C1 segment of cervical spinal cord (tissue), 14 donors: Measurements from ENCODE around the gene STRIP1.
A peak's percentile ranks its signal among the peaks of the same experiment; 100 is the strongest.

Source experiments
- DNase-seq, 14 donors: peaks; one replicate each; lab custom pipeline; 2025; lab: John Stamatoyannopoulos, UW

Gene STRIP1

DNA sequence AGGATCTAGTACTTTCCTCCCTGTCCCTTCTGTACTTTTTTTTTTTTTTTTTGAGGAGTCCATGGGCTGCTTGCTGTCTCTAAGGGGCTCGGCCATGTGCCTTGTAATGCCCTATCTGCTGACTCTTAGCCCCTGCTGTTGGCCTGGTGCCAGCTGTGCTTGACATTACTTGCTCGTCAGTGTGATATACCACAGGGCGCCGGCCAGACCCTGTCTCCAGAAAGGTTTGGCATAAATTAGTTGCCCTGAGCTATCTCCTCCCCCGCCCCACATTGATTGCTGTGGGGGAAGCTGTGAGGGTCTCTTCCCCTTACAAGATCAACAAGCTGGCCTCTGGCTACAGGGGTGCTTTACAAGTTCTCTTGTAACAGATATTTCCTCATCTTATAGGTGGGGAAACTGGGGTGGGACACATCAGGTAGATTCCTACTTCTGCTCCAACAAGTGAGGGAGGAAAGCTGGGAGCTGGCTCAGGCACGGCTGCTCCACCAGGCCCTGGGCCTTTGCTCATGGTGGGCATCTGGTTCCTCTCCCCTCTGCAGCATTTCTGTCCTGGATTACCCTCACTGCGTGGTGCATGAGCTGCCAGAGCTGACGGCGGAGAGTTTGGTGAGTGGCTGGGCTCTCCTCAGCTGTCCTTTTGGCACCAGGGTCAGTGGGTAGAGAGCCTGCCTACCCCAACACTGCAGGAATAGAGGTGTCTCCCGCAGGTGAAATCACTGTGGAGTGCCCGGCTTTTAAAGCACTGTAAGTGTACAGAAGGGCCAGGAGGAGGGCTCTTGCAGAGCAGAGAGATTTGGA, 15.6 kb downstream of the STRIP1 start:
- DNase-seq, result no peak

DNA sequence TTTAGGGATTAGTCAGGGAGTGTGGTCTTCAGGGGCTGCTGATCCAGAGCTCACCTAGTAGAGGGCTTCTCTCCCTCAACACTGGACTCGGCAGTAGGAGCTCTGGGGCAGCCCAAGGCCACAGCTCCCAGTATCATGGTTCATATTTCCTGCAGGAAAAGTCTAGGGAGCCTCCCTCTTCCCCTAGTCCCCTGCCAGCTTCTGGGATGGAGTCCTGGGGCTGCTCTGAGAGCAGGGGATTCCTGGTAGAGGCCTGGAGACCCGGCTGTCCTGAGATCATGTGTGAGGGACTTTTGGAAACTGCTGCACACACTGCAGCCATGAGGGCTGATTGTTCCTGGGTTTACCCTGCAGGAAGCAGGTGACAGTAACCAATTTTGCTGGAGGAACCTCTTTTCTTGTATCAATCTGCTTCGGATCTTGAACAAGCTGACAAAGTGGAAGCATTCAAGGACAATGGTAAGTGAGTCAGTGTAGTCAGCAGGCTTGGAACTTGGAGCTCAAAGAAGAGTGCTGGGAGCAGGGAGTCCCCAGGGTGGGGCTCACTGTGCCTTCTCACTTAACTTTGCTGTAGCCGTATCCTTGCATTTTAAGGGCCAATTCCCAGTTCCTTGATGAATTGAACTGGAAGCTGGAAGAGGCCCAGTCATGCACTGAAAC, 16.3 kb downstream of the STRIP1 start:
- no peak for DNase-seq

DNA sequence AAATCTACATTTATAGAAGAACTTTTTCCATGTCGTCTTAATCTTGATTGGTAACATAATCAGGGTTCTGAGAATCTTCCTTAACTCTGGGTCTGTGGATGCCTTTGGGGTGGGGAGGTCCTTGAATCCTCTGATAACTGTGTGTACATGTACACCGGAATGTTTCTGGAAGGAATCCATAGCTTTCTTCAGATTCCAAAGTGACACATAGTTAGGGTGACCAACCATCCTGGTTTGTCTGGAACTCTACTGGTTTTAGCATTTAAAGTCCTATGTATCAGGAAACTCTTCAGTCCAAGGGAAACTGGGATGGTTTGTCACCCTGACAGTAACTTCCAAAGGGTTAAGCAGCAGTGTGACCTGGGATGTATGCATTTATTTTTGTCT, 16.8 kb downstream of the STRIP1 start:
- DNase-seq, result no peak

DNA sequence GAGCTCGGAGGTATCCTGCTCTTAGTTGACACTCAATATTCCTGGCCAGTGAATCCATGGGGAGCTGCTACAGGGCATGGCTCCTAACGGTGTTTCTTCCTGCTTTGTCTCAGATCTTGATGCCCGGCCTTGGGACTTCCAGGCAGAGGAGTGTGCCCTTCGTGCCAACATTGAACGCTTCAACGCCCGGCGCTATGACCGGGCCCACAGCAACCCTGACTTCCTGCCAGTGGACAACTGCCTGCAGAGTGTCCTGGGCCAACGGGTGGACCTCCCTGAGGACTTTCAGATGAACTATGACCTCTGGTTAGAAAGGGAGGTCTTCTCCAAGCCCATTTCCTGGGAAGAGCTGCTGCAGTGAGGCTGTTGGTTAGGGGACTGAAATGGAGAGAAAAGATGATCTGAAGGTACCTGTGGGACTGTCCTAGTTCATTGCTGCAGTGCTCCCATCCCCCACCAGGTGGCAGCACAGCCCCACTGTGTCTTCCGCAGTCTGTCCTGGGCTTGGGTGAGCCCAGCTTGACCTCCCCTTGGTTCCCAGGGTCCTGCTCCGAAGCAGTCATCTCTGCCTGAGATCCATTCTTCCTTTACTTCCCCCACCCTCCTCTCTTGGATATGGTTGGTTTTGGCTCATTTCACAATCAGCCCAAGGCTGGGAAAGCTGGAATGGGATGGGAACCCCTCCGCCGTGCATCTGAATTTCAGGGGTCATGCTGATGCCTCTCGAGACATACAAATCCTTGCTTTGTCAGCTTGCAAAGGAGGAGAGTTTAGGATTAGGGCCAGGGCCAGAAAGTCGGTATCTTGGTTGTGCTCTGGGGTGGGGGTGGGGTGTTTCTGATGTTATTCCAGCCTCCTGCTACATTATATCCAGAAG, 19.4 kb downstream of the STRIP1 start:
- peak in 12 of 14 donors; percentile 13 to 69 (median 38) for DNase-seq

DNA sequence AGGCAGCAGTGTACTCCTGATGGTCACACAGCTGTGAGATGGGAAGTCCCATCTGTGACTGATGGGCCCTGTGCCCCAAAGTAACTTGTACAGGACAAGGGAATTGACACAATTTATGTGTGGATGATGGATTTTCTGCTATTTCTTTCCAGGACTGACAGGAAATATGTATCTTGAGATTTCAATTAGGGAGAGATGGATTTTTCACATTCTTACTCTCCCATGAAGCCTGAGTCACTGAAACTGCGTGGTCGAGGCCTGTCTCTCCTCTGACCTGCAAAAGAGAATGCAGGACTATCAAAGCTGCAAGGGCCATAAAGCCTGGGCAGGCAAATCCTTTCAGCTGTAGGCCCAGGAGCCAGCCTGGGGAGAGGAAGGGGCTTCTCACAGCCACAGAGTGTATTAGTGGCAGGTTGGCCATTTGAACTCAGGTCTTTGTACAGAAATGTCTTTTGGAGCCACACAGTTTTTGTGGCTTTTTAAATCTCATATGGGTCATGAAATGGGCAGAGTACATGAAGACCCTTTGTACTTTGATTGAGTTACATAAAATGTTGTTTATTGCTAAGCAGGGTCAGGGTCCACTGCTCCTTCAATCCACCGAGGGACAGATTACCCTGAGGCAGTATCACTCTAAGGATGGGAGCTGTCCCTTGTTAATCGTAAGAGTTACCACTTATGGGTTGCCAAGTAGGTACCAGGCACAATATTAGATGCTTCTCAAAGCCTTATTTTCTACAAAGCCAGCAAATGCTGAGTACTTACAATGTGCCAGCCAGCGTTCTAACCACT, 21.3 kb downstream of the STRIP1 start:
- DNase-seq, result no peak

DNA sequence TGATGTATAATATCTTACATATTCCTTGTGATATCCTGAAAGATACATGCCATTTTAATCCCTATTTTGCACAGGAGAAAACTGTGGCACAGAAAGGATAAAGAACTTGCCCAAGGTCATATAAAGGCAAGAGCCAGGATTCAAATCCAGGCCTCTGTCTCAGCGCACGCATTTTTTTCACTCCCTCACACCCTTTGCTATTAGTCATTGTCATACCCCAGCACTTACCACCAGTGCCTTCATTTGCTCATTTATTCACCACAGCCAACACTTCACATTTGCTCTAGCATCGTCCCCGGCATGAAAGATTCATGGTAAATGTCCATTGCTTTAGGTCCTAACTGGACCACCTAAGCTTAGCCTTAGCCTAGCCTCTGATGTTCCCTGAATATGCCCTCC, 21.9 kb downstream of the STRIP1 start:
- no peak for DNase-seq

DNA sequence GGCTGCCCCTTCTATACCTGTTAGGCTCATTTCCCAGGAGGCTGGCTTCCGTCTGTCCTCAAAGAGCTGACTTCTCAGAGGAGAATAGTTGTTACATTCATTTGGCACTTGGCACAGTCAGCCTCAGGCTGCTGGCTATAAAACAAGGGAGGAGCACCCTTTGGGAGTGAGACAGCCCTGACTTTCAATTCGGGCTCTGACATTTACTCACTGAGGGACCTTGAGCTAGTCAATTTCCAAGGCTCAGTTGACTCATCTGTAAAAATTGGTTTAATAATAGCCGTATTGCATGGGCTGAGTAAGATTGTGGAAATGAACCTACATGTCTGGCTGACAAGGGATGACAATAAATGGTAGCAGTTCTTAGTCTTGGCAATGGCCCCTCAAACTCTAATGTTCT, 22.4 kb downstream of the STRIP1 start:
- DNase-seq, result no peak

DNA sequence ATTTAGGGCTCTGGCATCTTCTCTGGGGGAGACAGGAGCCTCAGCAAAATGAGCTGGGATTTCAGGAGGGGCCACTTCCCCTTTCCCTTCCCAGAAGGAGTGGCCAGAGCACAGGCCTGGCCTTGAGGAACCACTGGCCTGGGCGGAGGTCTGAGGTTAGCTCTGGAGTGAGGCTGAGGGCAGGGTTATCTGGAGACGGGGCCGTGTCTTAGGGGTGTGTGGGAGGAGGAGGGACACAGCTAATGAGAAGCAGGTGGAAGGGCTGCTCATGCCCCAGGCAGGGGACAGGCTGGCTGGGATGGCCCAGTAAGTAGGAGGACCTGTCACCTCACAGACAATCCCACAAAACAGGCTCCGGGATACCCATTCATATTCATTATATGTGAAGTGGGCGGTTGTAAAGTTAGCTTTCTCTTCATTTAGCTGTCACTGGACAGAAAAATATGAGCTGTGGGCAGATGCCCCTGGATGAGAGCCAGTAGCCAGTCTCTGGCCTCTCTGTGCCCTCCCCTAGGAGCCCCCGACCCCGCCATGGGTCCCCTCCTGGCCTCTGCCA, 23.6 kb downstream of the STRIP1 start:
- no peak for DNase-seq

DNA sequence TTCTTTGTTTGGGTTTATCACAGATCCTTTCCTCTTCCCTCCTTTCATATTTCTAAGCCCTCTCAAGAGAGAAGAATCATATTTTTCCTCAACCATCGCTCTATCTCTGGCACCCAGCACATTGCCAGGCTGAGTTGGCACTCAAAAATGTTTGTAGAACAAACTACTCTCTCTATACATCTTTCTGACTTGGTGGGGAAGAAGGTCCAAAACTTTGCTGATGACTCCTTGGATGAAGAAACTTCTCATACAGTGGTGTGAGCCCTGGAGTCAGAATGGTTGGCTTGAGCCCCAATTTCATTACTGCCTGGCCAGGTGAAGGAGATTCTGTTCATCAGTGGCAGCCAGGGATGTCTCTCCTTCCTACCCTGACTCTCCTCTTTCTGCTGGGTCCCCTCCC, 24.2 kb downstream of the STRIP1 start:
- DNase-seq, result no peak

DNA sequence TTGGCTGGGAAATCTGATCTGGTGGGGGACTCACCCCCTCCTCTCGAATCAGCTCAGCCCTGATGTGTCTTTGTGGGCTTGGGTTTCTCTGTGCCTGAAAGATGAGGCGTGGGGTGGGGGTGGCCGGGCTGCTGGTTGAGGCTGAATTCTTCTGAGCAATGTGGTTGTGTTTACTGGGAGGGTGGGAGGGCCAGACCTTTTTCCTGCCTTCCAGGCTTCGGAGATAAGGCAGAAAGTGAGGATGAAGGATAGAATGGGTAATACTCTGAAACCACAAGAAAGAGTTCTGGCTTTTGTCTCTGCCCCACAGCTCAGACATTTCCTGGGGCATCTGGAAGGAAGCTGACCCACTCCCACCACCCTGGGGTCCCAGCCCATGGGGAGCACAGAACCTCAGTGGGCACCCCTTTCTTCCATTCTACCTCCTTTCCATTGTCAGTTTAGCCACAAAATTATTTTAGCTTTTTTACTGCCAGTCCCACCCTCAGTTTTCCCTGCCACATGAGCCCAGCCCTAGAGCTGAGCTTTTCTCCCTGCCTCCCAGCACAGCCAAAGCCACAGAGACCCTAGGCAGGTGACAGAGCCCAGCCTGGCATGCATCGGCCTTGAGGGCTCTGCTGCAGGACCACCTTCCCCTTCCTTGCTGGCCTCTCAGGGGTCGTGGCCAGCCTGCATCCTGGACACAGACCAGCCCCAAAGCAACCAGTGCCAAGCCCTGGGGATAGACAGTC, 24.9 kb downstream of the STRIP1 start:
- no peak for DNase-seq

DNA sequence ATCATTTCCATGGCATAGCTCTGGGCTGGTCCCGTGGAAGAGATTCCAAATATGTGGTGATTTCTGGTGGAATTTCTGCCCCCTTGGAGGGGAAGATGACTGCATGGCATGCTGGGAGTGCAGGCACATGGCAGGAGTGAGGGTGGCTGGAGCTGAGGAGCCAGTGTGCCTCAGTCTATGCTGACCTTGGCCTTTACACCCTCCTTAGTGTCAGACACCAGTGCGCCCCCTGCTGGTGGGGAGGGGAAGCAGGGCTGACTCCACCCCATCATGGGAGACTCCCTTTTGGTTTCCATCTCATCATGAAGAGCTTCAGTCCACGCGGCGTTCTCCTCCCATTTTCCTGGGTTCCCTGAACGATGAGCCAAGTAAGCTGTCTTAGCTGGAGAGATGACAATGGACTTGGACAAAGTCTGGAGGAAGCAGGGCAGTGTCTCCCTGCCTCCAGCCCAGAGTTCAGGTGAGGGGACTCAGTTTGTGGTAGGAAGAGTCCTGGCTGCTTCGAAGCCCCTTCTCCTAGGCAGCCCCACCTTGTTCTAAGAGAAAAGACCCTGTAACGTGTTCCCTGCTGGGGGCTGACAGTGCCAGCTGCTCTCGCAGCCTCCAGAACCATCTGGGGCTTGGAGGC, 25.7 kb downstream of the STRIP1 start:
- DNase-seq, result peak in 1 of 14 donors; percentile 13

DNA sequence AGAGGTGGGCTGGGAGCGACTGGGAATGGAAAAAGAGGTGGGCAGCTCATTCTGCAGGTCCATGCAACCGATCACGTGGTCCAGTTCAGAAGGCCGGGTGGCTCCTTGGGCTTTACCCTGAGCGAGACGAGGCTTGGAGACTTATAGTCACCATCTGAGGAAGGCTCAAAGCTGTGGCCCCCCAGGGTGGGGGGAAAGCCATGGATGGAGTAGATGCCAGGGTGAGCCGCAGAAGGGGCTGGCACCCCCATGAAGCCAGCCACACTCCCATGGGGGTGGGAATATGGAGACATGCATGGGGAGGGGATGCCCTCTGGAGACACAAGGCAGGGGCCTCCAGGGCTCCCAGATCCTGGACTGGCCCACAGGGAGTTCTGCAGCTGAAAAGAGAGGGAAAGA, 26.2 kb downstream of the STRIP1 start:
- no peak for DNase-seq

DNA sequence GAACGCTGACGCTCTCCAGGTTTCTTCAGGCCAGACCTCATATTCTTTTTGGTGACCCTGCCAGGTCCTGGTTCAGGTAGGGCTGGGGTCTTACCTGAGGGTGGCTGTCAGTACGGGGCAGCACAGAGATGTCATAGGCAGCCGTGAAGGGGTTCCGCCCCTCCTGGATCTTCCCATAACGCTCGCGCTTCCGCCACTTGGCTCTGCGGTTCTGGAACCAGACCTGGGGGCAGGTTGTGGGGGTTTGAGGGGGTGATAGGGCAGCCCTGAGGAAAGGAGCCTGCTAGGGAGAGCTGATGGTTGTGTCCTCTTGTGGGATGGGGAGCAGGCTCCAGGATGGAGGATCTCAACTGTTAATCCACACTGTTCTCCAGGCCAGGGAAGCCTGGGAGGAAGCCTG, 26.9 kb downstream of the STRIP1 start:
- no peak for DNase-seq

DNA sequence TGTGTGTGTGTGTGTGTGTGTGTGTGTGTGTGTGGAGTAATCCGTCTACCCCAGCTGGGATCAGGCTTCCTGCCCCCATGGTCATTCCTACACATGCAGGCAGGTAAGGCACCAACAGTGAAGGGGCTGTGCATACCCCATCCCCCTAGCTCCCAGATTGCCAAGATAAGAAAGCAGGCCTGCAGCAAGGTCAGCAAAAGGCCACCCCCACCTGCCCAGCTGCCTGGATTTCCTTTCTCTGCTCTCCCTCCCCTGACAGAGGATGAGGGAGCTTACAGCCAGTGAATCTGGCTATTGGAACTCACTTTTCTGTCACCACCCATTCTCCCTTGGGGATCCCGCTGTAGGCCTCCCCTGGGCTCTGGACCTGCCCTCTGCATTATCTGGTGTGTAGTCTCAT, 28.2 kb downstream of the STRIP1 start:
- DNase-seq, result no peak

DNA sequence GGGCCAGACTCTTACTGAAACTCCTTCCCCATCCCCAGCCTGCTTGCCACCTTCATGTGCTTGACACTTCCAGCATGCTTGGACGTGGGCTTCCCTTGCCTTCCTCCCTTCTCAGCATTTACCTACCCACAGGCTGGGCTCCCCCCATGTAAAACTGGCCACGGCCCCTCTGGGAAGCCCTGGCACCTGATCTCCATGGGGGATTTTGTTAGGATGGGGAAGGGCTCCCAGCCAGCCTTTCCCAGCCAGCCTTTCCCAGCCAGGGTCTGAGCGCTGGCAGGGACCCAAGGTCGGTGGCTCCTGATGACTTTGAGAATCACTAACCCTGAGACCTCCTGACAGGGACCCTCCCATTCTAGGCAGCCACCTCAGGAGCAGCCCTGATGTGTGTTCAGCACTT, 29.4 kb downstream of the STRIP1 start:
- DNase-seq, result no peak

DNA sequence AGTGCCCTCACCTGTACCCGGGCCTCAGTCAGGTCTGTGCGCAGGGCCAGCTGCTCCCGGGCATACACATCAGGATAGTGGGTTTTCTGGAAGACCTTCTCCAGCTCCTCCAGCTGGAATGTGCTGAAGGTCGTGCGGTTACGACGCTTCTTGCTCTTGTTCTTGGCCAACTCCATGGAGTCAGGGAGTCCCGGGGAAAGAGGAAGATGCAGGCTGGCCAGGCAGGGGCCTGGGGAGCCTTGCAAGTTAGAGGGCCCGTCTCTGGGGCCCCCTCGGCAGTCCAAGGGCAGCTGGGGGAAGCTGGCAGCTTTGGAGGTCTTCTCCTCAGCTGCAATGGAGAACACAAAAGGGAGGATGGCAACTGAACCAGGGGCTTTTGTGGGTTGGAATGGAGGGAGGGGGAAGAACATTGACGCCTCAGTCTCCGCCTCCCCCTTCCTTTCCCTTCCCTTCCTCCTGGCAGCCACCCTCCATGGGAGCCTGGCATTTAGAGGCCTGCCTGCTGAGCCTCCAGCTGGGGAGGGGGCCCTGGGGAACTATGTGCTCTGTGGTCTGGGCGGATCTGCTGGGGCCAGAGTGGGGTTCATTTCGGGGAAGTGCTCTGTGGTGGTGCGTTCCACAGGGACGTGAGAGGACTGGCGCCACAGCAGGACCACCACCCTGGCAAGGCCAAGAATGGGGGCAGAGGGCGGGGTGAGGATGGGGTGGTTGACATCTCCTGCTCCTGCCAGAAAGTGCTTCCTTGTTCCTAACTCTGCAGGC, 30.3 kb downstream of the STRIP1 start:
- no peak for DNase-seq

DNA sequence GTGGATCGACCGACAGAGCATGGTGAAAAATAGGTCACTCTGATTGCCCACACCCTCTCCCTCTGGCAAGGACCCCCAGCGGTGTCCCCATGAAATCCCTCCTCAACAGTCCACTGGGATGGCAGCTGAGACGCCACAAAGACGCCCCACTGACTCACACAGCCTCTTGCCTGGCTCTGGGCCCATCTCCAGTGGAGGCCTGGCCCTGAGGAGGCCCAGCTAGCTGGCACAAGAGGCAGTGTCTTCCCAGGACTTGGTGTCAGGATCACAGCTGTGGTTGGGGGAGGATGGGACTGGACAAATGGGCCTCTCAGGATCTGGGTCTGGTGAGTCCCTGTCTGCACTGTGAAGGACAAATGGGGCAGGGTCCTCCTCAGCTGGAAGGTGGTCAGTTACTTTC, 31.4 kb downstream of the STRIP1 start:
- DNase-seq, result no peak

DNA sequence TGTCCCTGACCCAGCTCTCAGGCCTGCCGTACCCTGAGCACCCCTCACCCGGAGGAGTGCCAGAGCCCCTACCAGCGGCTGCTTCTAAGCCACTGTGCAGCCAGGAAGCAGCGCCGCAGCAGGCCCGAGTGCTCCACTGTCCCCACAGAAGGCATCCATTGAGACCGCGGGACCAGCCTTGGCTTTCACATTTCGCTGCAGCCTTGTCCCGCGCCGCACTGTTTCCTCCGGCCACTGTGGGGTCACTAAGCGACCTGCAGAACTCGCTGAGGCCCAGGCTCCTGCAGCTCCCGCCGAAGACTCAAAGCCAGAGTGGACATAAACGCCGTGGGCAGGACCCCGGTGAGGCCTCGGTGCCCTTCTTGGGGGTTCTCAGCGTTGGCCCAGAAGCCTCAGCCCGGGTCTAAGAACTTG, 33.1 kb downstream of the STRIP1 start:
- DNase-seq, result no peak

DNA sequence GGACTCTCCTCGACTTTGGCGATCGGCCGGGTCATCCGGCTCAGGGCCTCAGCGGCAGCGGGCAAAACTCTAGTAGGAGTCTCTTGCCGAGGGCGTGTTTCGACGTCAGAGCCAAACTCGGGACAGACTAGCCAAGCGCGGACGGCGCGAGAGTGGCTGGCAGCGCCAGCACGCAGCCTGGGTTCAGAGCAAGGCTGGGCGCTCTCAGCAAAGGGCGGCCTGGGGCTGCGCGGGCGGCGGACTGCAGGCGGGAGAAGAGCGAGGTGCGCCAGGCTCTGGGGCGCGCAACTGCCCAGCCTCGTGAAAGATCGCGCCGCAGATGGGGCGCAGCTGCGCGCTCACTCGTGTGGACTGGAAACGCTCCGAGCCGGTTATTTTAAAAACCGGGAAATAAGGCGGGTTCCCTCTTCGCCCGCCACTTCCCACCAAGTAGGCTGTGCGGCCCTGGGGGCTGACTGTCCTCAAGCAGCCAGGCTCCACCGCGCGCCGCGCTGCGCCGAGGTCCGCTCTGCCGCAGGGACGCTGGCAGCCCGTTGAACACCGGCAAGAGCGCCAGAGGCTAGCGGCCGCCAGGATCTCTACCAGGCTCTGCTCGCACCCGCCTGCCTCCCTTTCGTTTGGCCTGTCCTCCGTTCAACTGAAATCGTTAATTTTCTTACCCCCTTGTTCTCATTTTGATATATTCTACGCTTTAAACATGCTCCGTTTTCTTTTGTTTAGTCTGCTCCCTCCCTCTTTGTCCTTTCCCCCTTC, 33.6 kb downstream of the STRIP1 start:
- DNase-seq, result no peak
